ENCODE data around the gene CIAO2B. TPM values are rescaled to one million over a fixed set of nuclear protein-coding genes. Genes with fewer than 3 reads are reported as not detected.
"Not testable (repeated sequence)": the region's sequence is repeated elsewhere in the genome, so short reads cannot be mapped to it uniquely, and the experiment has no call there.

CIAO2B gene
- polyA plus RNA-seq, 1 donor, result 78.3 TPM

DNA sequence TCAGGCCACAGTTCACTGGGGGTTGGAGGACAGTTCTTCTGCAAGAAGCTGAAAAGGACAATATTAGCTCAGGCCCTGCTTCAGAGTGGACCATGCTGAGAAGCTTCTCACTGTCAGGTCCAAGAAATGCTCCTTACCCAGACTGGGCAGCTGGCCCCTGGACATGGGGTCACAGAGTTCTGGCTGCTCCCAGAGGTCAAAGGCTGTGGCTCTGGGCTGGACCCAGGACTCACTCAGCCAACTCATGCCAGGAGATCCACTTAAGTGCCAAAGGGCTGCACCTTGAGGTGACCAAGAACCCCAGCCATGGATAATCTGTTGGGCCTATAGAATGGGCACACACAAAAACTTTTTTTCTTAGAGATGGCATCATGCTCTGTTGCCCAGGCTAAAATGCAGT lies 5.2 kb upstream of the CIAO2B start:
- DNase-seq, result no peak

DNA sequence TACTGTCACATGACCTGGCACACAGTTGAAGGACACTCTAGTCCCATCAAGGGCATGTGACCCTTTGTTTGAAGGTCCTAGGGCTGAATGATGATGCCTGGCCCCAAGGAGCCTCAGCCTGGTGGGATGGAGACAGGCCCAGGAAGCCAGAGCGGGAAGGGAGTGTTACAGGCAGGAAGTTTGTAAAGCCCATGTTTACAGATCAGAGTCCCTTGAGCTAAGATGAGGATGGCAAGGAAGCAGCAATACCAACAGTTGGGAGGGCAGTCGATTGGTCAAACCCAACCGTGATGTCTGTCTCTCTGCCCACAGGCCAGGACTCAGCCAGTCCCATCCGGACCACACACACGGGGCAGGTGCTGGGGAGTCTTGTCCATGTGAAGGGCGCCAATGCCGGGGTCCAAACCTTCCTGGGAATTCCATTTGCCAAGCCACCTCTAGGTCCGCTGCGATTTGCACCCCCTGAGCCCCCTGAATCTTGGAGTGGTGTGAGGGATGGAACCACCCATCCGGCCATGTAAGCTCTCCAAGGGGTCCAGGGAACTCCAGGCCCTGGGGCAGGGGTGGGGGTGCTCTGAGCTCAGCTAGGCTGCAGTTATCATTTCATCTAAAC lies 3.6 kb upstream of the CIAO2B start:
- DNase-seq, result no peak

DNA sequence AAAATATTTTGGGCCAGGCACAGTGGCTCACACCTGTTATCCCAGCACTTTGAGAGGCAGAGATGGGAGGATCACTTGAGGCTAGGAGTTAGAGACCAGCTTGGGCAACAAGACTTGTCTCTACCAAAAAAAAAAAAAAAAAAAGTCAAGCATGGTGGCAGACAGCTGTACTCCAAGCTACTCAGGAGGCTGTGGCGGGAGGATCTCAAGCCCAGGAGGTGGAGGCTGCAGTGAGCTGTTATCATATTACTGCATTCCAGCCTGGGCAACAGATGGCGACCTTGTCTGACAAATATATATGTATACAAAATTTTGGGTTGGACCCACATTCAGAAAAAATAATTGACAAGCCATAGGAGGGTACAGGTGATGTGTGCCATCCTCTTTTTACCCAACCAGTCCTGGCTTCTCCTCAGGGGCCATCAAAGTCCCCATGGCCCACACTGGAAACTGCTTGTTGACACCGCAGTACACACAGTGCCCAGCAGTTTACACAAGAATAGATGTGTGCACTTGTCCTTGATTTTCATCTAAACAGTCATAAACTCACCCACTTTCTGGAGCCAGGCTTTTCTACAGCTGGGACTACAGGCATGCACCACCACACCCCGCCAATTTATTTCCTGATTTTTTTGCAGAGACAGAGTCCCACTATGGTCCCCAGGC lies 2.8 kb upstream of the CIAO2B start:
- no peak for DNase-seq

DNA sequence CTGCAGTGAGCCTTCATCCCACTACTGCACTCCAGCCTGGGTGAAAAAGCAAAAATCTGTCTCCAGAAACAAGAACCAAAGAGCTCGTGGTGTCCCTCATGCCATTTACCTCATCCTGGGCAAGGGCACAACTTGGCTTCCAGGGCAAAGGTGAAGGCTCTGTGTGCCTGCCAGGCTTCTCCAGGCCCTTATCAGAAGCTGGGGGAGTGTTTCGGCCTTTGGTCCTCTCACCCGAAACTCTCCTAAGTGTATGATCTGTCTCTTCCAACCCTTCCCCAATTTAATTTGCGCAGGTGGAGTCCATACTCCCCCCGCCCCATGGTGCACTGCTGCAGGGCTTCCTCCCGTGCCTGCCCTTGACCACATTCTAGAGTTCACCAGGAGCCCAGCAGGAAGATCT lies 2.3 kb upstream of the CIAO2B start:
- no peak for DNase-seq

DNA sequence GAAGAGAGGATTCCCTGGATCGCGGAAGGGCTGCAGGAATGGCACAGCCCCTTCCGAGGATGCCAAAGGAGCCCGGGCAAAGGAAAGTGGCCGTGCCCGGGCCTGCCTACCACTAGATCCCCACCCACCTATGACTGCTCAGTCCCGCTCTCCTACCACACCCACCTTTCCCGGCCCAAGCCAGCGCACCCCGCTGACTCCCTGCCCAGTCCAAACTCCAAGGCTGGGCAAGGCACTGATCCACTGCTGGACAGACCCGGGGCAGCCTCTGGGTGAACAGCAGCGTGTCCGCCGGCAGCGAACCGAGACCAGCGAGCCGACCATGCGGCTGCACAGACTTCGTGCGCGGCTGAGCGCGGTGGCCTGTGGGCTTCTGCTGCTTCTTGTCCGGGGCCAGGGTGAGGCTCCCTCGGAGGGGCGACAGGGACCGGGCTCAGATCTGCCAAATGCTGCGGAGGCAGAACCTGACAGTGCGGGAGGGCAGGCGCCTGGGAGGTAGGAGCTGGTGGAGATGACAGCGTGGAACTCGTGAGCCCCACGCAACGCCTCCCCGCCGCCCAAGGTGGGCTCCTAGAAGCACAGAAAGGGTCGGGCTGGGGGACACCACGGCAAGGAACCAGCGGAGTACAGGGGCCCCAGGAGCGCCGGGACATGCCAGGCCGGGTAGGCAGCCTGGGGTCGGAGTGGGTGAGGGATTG lies 1.3 kb upstream of the CIAO2B start, which contains the start of gene CES2:
CES2 (plus strand) TSS at position 203 of the 698 bp plus-strand sequence; CDS start at position 323, 120 bp downstream.
- DNase-seq, result no peak

DNA sequence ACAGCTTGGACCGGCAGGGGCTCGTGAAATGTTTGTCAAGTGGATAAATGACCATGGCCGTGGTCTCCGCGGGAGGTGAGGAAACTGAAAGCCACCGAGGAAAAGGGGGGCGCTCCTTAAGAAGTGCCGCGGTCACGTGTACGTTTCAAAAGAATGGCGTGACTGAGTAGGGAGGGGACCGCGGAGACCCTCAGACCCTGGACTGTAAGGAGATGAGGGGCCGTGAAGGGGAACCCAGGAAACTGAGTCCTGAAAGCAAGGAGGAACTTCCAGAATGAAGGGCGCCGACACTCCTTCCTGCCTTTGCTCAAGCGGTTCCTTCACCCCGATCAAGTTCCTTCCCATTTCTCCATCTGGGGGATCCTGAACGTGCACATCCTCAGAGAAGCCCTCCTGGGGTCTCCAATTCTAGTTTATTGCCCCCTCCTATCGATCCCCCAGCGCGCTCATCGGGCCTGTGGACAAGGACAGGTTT lies 674 bp upstream of the CIAO2B start:
- not testable (repeated sequence) for DNase-seq

DNA sequence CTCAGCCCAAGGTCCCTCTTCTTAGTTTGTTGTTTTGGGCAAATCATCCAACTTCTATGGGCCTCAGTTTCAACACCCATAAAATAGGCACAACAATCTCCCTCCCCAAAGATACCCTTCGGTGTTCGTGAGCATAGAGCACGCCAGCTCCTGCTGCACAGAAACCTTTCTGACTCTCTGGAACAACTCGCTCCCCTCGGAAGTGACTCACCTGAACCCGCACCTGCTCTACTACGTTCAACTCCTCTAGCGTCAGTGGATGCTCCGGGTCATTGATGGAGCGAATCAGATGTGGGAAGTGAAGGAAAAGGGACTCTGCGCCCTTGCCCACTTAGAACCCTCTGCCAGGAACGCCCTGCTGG lies 445 bp downstream of the CIAO2B start:
- DNase-seq, result no peak

DNA sequence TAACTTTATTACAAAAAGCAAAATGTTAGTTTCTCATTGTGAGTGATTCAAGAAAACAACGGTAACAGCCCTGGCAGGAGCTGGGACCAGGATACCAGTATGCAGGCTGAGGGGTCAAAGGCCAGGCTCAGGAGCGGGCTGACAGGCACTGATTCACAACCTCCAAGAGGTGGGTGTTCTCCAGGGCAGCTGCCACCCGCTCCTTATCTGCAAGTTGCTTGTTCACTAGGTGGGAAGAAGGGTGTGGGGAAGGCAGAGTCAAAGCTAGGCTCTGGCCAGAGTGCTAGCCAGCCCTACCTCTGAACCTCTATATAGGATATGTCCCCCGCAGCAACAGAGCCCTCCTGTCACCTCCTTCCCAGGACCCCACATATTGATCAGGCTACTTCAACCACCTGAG lies 2.1 kb downstream of the CIAO2B start:
- no peak for DNase-seq

DNA sequence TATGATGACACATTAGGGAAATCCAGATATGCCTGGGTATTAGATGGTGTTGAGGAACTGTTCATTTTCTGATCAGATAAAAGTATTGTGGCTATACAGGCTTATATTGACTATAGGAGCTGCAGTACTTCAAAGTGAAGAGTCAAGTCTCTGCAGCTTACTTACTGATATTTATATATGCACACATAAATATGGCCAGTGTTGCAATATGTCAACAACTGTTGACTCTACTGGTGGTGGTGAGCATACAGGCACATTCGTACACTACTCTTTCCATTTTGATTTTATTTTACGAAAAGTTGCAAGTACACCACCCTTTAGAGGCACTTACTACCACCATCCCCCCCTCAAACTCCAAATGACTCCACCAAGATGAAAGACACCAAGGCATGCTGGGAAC lies 2.5 kb downstream of the CIAO2B start:
- DNase-seq, result no peak

DNA sequence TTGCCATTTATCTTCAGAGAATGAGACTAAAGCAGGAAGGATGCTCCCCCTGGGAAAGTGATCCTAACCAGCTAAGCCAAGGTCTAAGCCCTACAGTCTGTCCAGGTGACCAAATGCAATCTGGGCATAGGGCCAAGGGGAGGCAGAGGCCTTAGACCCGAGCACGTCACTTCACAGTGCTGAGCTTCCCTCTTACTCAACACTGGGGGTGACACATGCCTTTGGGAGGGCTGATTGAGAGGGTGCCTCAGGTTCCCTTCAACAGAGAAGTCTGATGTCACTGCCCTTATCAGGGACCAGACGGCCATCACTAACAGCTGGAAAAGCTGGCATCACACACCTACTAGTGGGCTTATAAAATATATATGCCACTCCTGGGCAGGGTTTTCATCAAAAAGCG lies 4.0 kb downstream of the CIAO2B start:
- no peak for DNase-seq

DNA sequence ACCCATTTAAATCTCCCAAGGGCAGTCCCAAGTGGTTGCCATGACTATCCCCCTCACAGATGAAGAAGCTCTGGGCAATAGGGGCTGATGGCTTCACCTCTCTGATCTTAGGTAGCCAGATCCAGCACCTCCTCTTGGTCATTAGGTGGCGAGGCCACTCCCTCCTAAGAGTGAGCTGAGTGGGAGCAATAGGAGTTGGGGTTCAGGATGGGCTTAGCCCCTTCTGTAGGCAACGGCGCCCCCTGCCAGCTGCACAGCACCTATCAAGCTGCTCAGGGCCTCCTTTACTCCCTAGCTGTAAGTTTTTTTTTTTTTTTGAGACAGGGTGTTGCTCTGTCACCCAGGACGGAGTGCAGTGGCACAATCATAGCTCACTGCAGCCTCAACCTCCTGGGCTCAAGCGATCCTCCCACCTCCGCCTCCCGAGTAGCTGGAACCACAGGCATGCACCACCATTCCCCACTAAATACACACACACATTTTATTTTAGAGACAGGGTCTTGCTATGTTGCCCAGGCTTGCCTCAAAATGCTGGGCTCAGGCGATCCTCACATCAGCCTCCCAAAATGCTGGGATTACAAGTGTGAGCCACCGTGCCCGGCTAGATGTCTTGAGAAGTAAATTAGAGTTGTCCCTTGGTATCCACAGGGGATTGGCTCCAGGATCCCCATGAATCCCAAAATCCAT lies 5.4 kb downstream of the CIAO2B start:
- DNase-seq, result no peak

DNA sequence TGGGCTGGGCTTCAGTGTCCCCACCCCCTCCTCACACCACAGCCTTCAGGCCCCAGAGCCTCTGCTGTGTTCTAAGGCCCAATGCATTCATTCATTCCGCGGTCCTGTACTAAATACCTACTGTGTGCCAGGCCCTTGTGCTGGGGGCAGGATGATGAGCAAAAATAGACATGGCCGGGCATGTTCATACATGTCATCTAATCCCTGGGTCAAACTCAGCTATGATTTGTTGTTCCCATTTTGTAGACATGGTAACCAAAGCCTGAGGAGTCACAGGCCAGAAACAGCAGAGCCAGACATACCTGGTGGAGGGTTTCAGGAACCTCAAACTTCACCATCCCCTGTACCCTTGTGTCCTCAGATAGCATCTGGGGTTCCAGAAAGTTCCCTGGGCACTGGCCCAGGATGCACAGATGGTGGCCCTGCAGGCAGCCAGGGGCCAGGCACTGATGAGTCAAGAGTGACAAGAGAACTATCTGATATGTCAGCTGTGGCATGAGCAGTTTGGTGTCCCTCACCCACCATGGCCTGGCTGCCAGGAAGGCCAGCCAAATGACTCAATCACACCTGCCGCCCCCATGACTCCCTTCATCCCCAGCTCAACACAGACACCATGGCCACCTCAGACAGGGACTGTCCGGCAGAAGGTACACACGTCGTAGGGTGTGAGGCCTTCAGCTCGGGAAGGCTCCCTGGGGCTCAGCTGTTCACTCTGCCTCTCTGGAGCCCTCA lies 6.1 kb downstream of the CIAO2B start:
- DNase-seq, result no peak

DNA sequence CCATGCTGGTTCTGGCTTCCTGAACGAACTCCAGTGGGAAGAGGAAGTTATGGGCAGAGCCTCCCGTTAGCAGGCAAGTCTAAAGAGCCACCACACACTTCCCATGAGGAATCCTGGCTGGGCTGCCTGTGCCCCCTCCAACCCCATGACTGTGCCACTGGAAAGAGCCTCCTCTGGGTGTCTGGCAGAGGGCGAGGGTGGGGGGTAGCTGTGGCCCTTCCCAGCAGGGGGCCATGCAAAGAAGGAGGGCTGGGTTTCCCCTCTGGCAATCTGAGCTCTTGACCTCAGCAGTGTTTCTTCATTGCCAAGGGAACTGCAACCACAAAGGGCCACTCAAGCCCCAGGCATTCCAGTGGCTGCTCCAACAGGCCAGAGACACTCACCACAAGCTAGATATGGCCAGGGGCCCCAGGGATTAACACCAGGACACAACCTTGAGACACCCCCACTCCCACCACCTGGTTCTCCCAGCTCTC lies 7.2 kb downstream of the CIAO2B start:
- DNase-seq, result no peak

DNA sequence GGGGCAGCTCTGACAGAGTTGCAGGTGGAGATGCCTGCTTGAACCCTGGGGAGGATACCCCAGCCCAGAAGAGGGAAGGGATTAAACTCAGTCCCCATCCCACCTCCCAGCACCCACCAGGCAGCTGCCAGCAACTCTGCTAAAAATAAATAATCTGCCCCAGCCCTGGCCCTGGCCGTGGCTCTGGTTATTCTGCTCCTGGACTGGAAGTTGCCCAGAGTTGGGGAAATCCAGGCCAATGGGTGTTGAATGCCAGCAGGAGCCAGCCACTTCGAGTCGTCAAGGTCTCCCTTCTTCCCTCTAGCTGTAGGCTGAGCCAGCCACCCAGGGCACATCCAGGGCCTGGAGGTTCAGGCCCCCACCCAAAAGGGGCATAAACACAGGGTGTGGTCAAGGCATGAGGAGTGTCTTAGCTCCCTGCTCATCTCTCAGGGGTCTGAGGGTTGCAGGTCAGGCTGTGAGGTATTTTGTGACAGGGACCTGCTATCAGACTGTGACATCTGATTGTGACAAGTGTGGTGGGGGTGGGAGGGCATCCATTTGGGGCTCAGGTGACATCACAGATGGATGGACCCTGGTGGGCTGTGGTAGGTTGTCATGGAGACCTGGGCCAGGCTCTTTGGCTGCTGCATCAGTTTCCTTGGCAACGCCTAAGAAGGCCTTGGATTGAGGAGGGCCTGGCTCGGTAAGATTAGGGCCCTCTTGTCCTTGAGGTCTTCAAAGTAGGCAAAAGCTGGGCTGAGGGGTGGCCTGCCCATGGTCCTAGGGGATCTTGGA lies 7.8 kb downstream of the CIAO2B start:
- no peak for DNase-seq

DNA sequence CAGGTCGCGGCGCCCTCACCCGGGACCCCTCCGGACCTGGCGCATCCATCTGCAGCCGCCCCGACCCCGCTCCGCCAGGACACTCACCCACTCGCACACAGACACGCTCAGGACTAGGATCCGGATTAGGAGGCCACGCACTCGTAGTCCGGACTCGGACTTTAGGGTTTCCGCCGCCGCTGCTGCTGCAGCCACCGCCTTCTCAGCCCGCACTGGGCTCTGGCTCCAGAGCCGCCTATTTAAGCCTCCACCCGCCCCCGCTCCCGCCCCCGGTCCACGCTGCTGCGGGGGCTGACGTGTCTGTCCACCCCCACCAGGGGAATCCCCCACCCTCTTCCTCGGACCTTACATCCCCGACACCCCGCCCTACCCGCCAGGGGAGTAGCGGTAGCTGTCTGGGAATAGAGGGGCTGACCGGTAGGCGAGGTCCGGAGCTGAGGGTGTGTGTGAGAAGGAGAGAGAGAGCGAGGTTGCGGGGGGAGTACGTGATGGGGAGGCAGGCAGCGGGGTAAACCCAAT lies 8.8 kb downstream of the CIAO2B start, which contains the start of gene RRAD:
RRAD (minus strand) TSS at position 214 of the 519 bp plus-strand sequence. CDS start 356 bp downstream, outside the sequence.
- DNase-seq, result no peak

DNA sequence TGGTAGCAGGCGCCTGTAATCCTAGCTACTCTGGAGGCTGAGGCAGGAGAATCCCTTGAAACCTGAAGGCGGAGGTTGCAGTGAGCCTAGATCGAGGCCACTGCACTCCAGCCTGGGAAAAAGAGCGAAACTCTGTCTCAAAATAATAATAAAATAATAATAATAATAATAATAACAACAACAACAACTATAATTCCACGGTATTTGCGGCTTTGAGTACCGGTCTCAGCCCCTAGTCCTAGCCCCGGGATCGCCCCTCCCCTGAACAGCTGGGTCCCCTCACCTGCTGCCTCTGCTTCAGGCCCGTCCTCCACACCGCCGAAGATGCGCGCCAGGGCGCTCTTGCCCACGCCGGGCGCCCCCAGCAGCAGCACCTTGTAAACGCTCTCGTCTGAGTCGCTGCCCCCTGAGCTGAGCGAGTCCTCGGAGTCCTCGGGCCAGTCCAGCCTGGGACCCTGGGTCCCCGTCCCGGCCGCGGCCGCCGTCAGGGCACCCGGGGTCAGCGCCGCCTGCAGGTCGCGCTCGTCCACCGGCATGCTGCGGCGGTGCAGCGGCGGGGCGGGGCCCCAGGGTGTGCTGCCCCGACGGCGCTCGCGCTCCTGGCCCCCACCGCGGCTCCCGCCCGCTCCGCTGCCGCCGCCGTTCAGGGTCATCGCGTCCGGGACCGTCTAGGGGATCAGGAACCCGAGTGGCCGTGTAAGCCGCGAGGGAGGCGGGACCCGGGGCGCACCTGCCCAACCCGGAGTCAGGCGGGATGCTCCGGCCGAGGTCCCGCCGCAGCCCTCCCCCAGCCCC lies 9.5 kb downstream of the CIAO2B start:
- no peak for DNase-seq

DNA sequence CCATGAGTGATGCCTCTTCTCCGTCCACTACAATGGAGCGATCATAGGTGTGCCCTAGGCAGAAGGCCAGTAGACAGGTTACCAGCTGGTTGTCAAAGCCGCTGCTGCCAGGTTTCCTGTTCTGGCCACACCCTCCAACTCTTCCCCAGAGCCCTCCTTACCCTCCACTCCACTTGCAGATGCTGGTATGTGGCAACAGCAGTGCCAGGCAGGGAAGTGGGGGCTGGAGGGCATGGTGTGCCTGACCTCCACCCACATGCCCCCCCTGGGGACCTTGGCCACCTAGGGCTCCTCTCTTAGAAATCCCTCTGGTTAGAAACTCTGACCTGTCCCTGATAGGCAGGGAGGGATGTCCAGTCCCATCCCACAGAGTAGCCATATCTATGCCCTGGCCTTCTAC lies 10.3 kb downstream of the CIAO2B start:
- DNase-seq, result no peak

DNA sequence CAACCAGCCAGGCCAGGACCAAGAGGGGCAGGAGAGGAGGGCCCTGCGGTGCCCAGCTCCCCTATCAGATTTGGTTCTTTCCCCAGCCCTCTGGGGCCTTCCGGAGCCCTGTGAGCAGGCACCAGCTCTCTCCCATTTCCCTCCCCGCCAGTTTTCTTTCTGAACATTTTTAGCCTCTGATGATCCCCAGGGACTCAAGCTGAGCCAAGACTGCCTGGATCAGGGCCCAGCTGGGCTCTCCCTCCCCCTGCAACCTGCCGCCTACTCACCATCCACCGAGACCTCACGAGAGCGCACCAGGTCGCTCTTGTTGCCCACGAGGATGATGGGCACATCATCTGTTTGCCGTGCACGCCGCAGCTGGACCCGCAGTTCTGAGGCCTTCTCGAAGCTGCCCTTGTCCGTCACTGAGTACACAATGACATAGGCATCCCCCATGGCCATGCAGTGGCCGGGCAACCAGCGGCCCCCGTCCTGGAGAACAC lies 10.9 kb downstream of the CIAO2B start:
- DNase-seq, result no peak

DNA sequence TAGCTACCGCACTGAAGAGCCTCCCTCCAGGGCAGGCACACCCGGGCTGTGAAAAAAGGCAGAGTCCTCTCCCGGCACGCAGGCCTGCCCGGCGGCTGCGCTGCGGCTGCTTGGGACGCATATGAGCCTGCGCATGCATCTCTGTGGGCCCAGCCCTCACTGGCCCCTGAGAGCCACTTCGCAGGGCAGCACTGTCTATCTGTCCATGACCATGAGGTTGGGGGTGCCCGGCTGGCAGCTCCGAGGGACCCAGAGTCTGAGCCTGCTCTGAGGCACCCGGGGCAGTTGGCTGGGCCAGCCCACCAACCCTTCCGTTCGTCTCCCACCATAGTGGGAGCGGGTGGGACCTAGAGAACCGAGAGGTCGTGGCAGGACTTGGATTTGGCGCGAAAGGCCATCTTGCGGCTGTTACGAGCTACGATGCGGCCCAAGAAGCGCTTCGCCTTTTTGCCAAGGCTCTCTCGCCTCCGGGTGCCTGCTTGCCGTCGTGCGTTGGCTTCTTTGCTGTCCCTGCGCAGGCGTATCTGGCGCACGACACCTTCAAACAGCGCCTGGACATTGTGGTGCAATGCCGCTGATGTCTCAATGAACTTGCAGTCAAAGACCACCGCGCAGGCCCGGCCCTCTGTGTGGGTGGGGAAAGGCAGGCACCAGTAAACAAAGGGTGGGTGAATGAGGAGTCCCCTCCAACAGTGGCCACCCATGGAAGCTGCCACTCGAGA lies 12.3 kb downstream of the CIAO2B start:
- DNase-seq, result no peak

Data from left kidney (tissue), 2 donors.